Effector memory CD8-positive, alpha-beta T cell (primary cell): ENCODE data around the gene CCL28.

Experiments
- ATAC-seq: fragments of 150-1000 bp; cut with Tn5 transposase; replicated peaks from 2 replicates; pipeline ENCODE4 v1.10.0; 2021; ENCODE audit warnings: mild to moderate bottlenecking, moderate library complexity
- DNase-seq, 3 experiments: peaks; one replicate each; pipeline ENCODE4 v3.0.0; 2021
- H3K27ac Mint-ChIP-seq, 2 donors: one replicate each; pipeline ENCODE4 v1.8.0; 2022; ENCODE audit warnings: mild to moderate bottlenecking in 2 of 2, mixed read lengths in 2 of 2, moderate library complexity in 2 of 2
- H3K27me3 Mint-ChIP-seq, 2 donors: one replicate each; pipeline ENCODE4 v1.8.0; 2022; ENCODE audit warnings: mixed read lengths in 2 of 2
- H3K36me3 Mint-ChIP-seq: one replicate; pipeline ENCODE4 v1.8.0; 2022; ENCODE audit warnings: mild to moderate bottlenecking, moderate library complexity, mixed read lengths; ENCODE audit not compliant: insufficient read depth
- H3K4me1 Mint-ChIP-seq, 2 donors: one replicate each; pipeline ENCODE4 v1.8.0; 2022; ENCODE audit warnings: low read depth in 2 of 2, mixed read lengths in 2 of 2
- H3K4me3 Mint-ChIP-seq, 2 donors: one replicate each; pipeline ENCODE4 v1.8.0; 2022; ENCODE audit warnings: mild to moderate bottlenecking in 2 of 2, mixed read lengths in 2 of 2, moderate library complexity in 2 of 2
- H3K9me3 Mint-ChIP-seq, 2 donors: one replicate each; pipeline ENCODE4 v1.8.0; 2022; ENCODE audit warnings: mixed read lengths in 2 of 2

CCL28 gene

DNA sequence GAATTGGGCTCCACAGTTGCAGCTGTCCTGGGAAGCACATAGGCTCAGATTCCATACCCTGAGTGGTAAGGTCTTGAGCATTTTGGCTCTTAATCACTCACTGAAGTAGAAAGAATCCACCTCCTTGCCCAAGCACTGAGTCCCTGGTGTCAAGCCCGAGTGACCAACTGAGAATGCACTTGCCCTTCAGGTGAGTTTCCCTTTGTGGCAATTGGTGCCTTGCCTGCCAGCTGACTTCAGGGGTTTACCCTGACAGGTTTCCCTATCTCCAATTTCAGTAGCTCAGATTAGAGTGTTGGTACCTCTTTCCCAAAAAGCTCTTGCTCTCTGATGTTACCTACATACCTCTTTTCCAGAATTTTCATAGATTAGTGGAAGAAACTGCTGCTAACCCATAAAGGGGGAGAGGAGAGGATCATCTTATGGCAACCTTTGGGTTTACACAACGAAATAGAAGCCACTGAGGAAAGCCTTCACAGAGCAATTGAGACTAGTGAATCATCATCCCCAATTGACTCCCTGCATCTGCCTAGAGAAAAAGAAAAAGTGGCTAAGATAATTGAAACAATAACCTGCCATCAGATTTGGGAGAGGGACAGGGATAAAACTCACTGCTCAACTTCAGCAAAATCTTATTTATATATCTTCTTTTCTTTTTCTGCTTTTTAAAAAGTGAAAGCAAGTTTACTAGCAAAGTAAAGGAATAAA is 48.6 kb downstream of the CCL28 start:
- Mint-ChIP-seq H3K36me3 (peaks cover 2% of the 10 kb centered on the region), H3K4me3 (no peak overlapping the region), H3K27ac (no peak overlapping the region), H3K9me3 (peaks cover 6 to 16% of the 10 kb centered on the region in 2 donors), H3K4me1 (no peaks in the 10 kb centered on the region), H3K27me3 (peaks cover 13% of the 10 kb centered on the region in 2 donors)
- ATAC-seq (no peak), DNase-seq (no peak)

DNA sequence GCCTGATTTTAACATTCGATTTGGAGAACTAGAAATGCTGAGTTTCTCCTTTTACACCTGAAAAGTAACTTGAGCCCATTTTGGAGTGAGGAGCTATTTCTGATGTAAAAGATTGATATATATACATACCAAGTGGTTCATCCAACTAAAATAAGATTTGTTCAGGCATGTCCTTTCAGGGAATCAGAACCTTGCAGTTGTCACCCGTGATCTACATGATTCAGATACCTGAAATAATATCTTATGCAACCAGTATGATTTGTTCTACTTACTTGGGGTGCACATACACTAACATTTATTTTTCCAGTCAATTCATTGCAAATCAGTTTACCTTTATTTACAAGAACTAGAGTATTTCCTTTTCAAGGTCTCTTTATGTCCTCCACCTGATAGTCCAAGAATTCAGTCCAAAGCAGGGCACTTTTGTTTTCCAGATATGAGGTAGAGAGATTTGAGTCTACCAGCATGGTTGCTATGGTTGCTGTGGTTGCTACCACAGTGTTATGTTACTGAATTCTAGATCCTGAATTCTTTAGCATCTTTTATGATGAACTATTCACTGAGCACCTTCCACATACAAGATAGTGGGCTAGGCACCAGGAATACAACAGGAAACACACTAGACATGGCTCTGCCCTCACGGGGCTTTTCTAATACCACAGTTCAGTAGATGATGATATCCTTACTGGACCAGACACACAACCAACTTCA is 49.3 kb downstream of the CCL28 start:
- H3K4me3 Mint-ChIP-seq, result no peak overlapping the region
- no peaks in the 10 kb centered on the region for H3K36me3 Mint-ChIP-seq
- no peaks in the 10 kb centered on the region for H3K4me1 Mint-ChIP-seq
- peaks cover 13% of the 10 kb centered on the region in 2 donors for H3K27me3 Mint-ChIP-seq
- ATAC-seq, result no peak
- peaks cover 6 to 16% of the 10 kb centered on the region in 2 donors for H3K9me3 Mint-ChIP-seq
- DNase-seq, result no peak
- no peak overlapping the region for H3K27ac Mint-ChIP-seq

DNA sequence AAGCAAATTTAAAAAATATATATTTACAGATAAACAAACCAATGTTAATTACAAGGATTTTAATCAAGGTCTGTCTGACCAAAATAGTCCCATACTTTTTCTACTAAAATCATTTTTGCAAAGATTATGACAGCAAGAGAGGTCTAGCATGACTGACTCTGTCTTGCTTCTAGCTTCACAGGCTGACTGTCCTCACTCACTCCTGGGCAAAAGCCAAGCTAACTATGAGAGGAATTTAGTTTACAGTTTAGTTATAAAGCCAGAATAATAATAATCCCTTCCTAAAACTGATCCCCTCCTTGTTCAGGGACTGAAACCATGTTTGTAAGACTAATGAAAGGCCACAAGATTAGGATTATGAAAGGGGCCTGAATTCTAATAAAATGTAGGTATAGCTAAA is 53.5 kb downstream of the CCL28 start:
- H3K4me3 Mint-ChIP-seq, result no peak overlapping the region
- H3K4me1 Mint-ChIP-seq, result no peaks in the 10 kb centered on the region

DNA sequence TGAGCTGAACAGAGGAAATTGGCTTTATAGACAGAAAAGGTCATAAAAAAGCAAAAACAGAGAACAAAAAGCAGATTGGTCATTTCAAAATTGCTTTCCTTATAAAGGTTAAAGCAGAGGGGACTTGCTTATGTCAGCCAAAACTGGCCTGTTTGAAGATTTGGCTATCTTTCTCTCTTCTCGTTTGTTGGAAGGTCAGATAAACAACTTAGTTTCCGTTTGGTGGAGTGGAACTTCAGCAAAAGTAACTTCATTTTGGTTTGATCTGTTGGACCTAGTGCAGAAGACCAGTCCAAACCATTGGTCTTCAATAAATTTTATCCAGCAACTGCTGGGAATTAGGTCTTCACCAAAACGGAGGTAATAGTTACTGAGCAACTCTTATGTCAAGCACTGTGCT is 53.9 kb downstream of the CCL28 start:
- Mint-ChIP-seq H3K9me3 (peaks cover 4 to 22% of the 10 kb centered on the region in 2 donors), H3K4me1 (no peaks in the 10 kb centered on the region), H3K27ac (no peak overlapping the region), H3K4me3 (no peak overlapping the region), H3K36me3 (no peaks in the 10 kb centered on the region), H3K27me3 (peaks cover 0 to 10% of the 10 kb centered on the region in 2 donors)
- ATAC-seq (no peak), DNase-seq (no peak)

More for the DNA sequence above, 53.5 kb downstream of the CCL28 start:
- Mint-ChIP-seq H3K9me3 (peaks cover 4 to 22% of the 10 kb centered on the region in 2 donors), H3K27me3 (peaks cover 0 to 10% of the 10 kb centered on the region in 2 donors), H3K27ac (no peak overlapping the region), H3K36me3 (no peaks in the 10 kb centered on the region)
- ATAC-seq (no peak), DNase-seq (no peak)

DNA sequence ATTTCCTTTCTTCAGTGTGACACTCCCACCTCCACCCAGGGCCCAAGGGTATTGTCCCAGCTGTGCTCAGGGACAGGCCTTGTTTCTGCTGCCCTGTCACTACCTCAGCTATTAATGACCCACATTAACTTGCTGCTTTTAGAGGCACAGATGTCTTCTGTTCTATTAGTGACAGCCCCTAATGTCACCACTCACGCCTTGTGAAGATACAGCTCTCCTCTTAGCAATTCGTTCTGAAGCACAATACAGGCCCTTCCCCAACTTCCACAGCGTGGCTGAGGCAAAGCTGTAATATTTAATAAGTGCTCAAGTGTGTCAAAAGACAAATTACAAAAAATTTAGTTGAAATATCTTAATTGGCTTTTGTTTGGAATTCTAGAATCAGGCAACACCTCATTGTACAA is 54.3 kb downstream of the CCL28 start:
- Mint-ChIP-seq H3K27me3 (peaks cover 0 to 10% of the 10 kb centered on the region in 2 donors), H3K27ac (no peak overlapping the region), H3K9me3 (peaks cover 4 to 22% of the 10 kb centered on the region in 2 donors), H3K4me1 (no peaks in the 10 kb centered on the region), H3K4me3 (no peak overlapping the region), H3K36me3 (no peaks in the 10 kb centered on the region)
- DNase-seq (no peak), ATAC-seq (no peak)

DNA sequence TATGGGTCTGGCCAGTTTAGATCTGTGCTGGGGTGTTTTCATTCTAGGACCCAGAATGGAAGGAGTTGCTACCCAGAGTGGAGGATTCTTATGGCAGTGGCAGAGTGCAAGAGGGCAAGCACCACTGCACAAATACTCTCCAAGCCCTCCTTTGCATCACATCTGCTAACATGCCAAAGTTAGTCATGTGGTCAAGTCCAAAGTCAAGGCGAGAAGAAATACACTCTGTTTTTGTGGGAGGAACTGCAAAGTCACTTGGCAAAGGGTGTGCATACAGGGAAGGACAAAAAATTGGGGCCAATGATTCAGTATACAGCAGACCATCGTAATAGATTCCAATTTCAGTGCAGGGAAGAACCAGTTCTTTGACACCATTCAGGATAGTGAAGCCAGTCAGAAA is 55.1 kb downstream of the CCL28 start:
- Mint-ChIP-seq H3K4me3 (no peak overlapping the region), H3K4me1 (no peaks in the 10 kb centered on the region), H3K9me3 (peaks cover 4 to 22% of the 10 kb centered on the region in 2 donors), H3K27me3 (peaks cover 0 to 10% of the 10 kb centered on the region in 2 donors), H3K36me3 (no peaks in the 10 kb centered on the region), H3K27ac (no peak overlapping the region)
- DNase-seq (no peak), ATAC-seq (no peak)

DNA sequence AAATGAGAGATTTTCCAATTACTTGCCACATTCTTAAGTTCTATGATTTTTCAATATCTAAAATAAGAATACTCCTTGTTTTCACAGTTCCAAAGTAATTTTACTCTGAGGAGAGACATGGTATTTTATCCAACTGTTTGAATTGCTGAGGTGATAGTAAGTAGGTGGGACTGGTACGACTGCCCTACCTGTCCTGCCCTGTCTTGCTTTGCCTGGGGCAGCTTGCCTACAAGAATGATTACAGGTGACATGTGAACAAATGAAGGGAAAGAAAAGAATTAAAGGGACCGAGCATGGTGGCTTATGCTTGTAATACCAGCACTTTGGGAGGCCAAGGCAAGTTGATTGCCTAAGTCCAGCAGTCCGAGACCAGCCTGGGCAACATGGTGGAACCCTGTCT is 57.4 kb downstream of the CCL28 start:
- Mint-ChIP-seq H3K4me1 (no peaks in the 10 kb centered on the region), H3K36me3 (no peaks in the 10 kb centered on the region), H3K27ac (no peak overlapping the region), H3K4me3 (no peak overlapping the region), H3K9me3 (peaks cover 2 to 6% of the 10 kb centered on the region in 2 donors), H3K27me3 (peaks cover 9 to 19% of the 10 kb centered on the region in 2 donors)
- DNase-seq (no peak), ATAC-seq (no peak)

DNA sequence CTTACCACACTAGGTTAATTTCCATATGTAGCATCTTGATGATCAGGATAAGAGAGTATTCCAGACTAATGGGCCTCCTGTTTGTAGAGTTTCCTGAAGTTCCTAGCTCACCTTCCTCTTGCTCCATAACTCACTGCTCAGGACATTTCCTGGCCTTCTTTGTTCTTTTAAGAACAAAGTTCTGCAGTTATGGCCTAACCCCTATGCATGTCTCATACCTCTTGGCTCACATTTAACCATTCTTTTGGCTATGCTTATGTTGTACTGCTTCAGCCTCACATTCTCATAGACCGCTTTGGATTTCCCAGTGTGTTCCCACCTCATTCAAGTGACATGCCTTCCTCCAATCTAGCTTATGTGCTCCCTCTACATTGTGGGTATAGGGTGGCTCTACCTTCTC is 58.5 kb downstream of the CCL28 start:
- H3K27me3 Mint-ChIP-seq, result peaks cover 16 to 24% of the 10 kb centered on the region in 2 donors
- no peaks in the 10 kb centered on the region for H3K4me1 Mint-ChIP-seq
- DNase-seq, result no peak
- no peak for ATAC-seq
- H3K36me3 Mint-ChIP-seq, result no peaks in the 10 kb centered on the region
- H3K9me3 Mint-ChIP-seq, result peaks cover 0 to 6% of the 10 kb centered on the region in 2 donors
- H3K4me3 Mint-ChIP-seq, result no peak overlapping the region
- H3K27ac Mint-ChIP-seq, result no peak overlapping the region

DNA sequence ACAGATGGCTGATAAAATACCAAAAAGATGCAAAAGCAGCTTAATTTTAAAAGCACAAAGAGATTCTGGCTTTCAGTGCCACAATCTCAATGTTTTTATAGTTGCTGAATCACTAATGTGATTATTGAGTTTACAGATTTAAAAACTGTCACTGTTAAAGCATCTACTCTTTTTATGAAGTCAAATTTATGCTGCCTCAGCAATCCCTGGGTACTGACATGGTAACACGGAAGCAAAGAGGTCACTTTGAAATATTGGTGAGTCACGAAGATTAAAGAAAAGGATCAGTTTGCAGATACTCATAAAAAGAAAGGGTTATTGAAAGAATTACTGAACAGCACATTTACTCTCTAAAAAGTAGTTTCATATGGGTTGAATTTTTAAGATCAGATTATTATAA is 59.3 kb downstream of the CCL28 start:
- Mint-ChIP-seq H3K27me3 (peaks cover 16 to 31% of the 10 kb centered on the region in 2 donors), H3K4me3 (no peak overlapping the region), H3K36me3 (no peaks in the 10 kb centered on the region), H3K4me1 (no peaks in the 10 kb centered on the region), H3K9me3 (peaks cover 0 to 6% of the 10 kb centered on the region in 2 donors), H3K27ac (no peak overlapping the region)
- DNase-seq (no peak), ATAC-seq (no peak)

DNA sequence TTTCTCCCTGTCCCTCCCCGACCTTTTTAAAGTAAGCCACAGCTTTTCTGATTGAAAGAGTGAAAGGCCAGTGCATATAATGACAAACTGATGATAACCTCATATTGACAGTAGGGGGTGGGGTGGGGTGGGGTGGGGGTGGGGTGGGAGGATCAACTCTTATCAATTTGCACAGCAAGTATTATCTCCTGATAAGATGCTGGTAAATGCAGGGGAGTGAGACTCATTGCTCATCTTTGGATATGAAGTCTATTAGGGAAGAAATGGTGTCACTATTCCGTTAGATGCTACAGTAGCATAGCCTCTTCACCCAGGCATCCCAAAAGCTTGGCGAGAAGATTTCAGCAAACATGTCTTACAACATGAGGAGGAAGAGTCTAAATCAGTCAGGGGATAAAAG is 60.1 kb downstream of the CCL28 start:
- DNase-seq, result no peak
- Mint-ChIP-seq H3K27me3 (peaks cover 16 to 30% of the 10 kb centered on the region in 2 donors), H3K4me1 (no peaks in the 10 kb centered on the region), H3K36me3 (no peaks in the 10 kb centered on the region), H3K27ac (no peak overlapping the region), H3K4me3 (no peak overlapping the region), H3K9me3 (peaks cover 0 to 5% of the 10 kb centered on the region in 2 donors)
- no peak for ATAC-seq

DNA sequence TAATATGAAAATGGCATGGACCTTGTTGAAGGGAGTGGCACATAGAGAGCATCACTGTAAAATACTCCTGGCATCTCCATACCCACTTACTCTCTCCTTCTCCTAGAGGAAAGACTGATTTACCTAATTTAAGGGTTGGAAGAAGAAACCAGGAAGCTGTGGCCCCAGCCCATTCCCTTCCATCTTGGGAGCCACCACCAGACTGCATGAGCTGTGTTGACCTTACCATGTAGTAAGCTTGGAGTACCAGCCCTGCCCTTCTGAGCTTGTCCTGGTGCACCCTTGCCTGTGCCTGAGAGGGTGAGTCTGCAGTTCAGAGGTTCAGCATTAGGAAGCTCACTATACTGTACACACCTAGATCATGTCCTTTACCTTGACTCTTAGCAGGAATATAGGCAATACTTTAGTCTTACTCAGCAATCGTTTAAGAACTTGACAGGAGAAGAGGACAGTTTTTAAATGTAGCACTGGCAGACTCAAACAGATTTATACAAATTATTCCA is 63.3 kb downstream of the CCL28 start:
- Mint-ChIP-seq H3K4me1 (no peaks in the 10 kb centered on the region), H3K4me3 (no peak overlapping the region), H3K27me3 (peaks cover 23 to 28% of the 10 kb centered on the region in 2 donors), H3K36me3 (no peaks in the 10 kb centered on the region), H3K27ac (no peak overlapping the region), H3K9me3 (no peaks in the 10 kb centered on the region)
- no peak for DNase-seq
- ATAC-seq, result no peak

DNA sequence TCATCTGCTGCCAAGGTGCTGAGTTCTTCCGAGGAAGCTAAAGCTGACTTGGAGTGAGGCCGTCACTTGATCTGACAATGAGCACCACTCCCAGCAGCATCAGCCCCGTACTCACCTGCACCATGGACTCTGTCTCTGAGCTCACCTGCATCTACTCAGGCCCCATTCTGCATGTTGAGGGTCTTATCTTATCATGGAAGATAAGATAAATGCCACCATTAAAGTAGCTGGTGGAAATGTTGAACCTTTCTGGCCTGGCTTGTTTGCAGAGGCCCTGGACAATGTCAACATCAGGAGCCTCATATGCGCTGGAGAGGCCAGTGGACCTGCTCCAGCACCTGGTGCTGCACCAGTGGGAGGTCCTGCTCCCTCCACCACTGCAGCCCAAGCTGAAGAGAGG is 64.0 kb downstream of the CCL28 start:
- no peak for ATAC-seq
- Mint-ChIP-seq H3K4me3 (no peak overlapping the region), H3K27me3 (peaks cover 30 to 35% of the 10 kb centered on the region in 2 donors)

DNA sequence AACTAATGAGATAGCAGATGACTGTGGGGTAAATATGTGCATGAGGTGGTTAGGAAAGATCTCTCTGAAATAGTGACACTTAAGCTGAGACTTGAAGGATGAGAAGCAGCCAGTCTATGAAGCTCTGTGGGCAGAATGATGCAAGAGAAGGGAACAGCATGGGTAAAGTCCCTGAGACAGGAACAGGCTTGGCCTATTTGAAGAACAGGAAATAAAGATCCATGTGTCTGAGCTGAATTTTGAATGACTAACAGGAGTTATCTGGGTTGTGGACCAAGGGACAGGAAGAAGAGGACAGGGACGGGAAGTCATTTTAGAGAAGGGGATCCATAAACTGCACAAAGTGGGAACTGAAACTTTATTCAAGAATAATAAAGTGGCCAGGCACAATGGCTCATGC is 73.3 kb downstream of the CCL28 start:
- ATAC-seq (no peak), DNase-seq (no peak)
- H3K27me3 Mint-ChIP-seq, result peaks cover 35 to 43% of the 10 kb centered on the region in 2 donors
- H3K4me3 Mint-ChIP-seq, result no peak overlapping the region
- H3K9me3 Mint-ChIP-seq, result peaks cover 5 to 10% of the 10 kb centered on the region in 2 donors
- H3K4me1 Mint-ChIP-seq, result no peaks in the 10 kb centered on the region
- no peaks in the 10 kb centered on the region for H3K36me3 Mint-ChIP-seq
- no peak overlapping the region for H3K27ac Mint-ChIP-seq

More for the DNA sequence above, 64.0 kb downstream of the CCL28 start:
- H3K27ac Mint-ChIP-seq, result no peak overlapping the region
- no peaks in the 10 kb centered on the region for H3K9me3 Mint-ChIP-seq
- no peaks in the 10 kb centered on the region for H3K36me3 Mint-ChIP-seq
- DNase-seq, result no peak
- no peaks in the 10 kb centered on the region for H3K4me1 Mint-ChIP-seq

DNA sequence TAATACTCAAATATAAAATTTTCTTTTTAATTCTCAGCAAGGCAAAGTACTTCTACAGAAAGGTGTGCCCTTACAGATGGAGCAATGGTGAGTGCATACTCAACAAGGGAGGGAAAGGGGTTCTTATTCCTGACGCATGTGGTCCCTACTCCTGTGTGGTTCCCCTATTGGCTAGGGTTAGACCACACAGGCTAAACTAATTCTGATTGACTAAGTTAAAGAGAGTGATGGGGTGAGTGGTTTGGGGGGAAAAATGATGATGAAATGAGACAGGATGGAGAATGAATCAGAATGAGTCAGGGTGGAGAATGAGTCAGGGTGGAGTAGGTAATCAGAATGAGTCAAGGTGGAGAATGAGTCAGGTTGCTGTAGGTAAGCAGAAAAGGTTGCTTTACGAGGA is 76.0 kb downstream of the CCL28 start:
- DNase-seq (no peak), ATAC-seq (no peak)
- peaks cover 30 to 34% of the 10 kb centered on the region in 2 donors for H3K27me3 Mint-ChIP-seq
- no peak overlapping the region for H3K4me3 Mint-ChIP-seq
- H3K27ac Mint-ChIP-seq, result no peak overlapping the region
- H3K36me3 Mint-ChIP-seq, result no peaks in the 10 kb centered on the region
- no peaks in the 10 kb centered on the region for H3K4me1 Mint-ChIP-seq
- peaks cover 5 to 10% of the 10 kb centered on the region in 2 donors for H3K9me3 Mint-ChIP-seq
